GM12891 (cell line): ENCODE results near the gene NTPCR.
A peak's percentile ranks its signal among the peaks of the same experiment; 100 is the strongest.

ENCODE experiments used
- DNase-seq: peaks from one replicate; pipeline ENCODE4 v3.0.0; 2011; ENCODE audit warnings: low spot score; ENCODE audit not compliant: insufficient read length
- FAIRE-seq: peaks from 2 replicates; lab custom pipeline; 2011; peaks lifted over from hg19 to GRCh38; lab: Jason Lieb, UNC
- PAX5 ChIP-seq: IDR thresholded peaks from 2 replicates; pipeline ENCODE4 v1.6.1; 2011; ENCODE audit warnings: low read length, moderate library complexity, mild to moderate bottlenecking; ENCODE audit not compliant: insufficient read depth, severe bottlenecking
- POLR2A ChIP-seq: IDR thresholded peaks from 2 replicates; pipeline ENCODE4 v1.6.1; 2011; ENCODE audit warnings: low read depth, low read length, control low read depth
- POLR2AphosphoS5 ChIP-seq: IDR thresholded peaks from 2 replicates; pipeline ENCODE4 v1.6.1; 2011; ENCODE audit warnings: low read depth, low read length, control low read depth
- POU2F2 ChIP-seq: IDR thresholded peaks from 2 replicates; pipeline ENCODE4 v1.6.1; 2011; ENCODE audit warnings: low read depth, mild to moderate bottlenecking, control low read depth, low read length, moderate library complexity
- SPI1 ChIP-seq: IDR thresholded peaks from 2 replicates; pipeline ENCODE4 v1.6.1; 2011; ENCODE audit warnings: low read depth, low read length, control low read depth
- TAF1 ChIP-seq: IDR thresholded peaks from 2 replicates; pipeline ENCODE4 v1.6.1; 2011; ENCODE audit warnings: low read depth, low read length, control low read depth

The NTPCR gene

DNA sequence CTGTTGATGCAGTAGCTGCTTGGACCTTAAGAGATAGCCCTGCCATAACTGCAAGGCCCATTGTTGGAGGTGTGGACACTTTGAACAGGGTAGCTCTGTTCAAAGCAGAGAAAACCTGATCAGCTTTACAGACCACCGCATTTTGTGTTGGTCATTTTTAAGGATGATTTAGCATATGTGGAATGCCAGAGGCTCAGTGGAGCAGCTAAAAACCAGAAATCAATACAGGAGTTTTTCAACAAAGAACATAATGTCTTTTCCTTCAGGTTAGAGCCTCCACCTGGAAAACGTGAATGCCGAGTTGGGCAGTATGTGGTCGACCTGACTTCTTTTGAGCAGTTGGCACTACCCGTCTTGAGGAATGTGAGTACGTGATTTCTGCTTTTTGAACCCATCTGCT, 5.7 kb downstream of the NTPCR start:
- TF ChIP-seq POLR2A = no peak
- no peak for TF ChIP-seq POU2F2
- TF ChIP-seq SPI1 = no peak
- no peak for TF ChIP-seq POLR2AphosphoS5
- no peak for TF ChIP-seq PAX5
- TF ChIP-seq TAF1 = no peak
- no peak for FAIRE-seq
- DNase-seq = no peak

GRCh38 chr1:232958067-232958466, 7.7 kb downstream of the NTPCR start:
- DNase-seq (no peak), FAIRE-seq (no peak)
- TF ChIP-seq POLR2A (no peak), TAF1 (no peak), SPI1 (no peak)

DNA sequence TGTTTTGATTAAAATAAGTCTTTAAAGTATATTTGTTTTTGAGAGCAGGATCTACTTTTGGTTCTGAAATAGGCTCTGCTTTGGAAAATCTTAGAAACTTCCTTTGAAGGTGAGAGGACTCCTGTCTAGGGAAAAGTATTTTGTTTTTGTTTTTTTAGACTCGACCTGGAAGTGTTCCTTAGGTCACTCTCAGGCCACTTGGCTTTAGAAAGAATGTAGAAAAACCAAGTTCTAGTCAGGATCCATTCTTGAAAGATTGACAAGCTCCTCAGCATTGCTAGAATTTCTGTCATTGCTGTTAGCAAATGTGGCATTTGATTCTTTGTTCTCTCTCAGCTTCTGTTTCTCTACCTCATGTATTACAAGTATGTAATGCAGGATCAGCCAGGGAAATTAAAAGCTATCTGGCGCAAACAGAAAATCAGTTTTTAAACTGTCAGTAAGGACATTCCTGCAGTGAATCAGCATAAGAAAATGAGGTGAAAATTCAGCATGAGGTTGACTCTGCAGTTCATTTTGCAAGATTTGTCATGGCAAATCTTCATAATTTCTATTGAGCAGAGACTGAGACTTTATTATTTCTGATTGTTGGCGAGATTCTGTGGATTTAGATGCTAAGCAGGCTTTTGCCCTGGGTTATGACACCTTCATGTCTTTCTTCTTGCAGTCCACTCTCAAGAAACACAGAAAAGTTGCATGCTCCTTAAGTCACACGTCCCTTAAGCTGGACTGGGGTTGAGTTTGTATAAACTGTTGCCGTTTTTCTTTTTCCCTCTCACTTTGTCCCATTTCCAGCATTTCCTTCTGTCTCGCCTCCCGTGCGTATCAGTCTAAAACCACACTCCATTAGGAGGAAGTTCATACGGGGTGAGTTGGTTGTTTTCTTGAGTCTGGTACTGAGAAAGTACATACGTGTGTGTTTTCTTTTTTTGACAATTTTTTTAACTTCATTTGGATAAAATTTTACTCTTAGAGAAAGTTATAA, 12.6 kb downstream of the NTPCR start:
- DNase-seq (no peak), FAIRE-seq (no peak)
- TF ChIP-seq POLR2A (no peak), SPI1 (no peak), TAF1 (no peak), PAX5 (no peak), POU2F2 (no peak), POLR2AphosphoS5 (no peak)

DNA sequence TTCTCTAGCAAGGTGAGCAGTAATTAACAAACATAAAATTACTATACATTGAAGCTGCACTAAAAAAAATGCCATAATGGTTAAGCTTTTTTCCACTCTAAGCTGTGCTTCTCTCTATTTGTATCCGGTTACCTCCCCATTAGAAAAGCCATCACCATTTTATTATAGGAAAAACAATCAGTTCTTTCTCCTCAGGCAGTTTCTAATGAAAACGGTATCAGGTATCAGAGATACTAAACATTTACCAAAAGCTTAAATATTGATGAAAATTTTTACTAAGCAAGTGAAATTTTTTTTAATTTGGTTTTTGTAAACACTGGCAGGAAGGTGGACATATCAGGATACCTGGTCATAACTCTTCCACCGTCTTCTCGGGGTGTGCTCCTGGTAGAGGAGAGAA, 14.2 kb downstream of the NTPCR start:
- DNase-seq (no peak), FAIRE-seq (no peak)
- no peak for TF ChIP-seq SPI1
- no peak for TF ChIP-seq TAF1
- no peak for TF ChIP-seq POLR2AphosphoS5
- TF ChIP-seq PAX5 = no peak
- no peak for TF ChIP-seq POU2F2
- TF ChIP-seq POLR2A = no peak

- no peak for DNase-seq
- TF ChIP-seq SPI1 (no peak), POU2F2 (no peak), POLR2A (no peak), TAF1 (no peak), POLR2AphosphoS5 (no peak), PAX5 (no peak)
- peak; percentile 31 for FAIRE-seq
These were observed 14.9 kb downstream of the NTPCR start for GRCh38 chr1:232965124-232965911.

DNA sequence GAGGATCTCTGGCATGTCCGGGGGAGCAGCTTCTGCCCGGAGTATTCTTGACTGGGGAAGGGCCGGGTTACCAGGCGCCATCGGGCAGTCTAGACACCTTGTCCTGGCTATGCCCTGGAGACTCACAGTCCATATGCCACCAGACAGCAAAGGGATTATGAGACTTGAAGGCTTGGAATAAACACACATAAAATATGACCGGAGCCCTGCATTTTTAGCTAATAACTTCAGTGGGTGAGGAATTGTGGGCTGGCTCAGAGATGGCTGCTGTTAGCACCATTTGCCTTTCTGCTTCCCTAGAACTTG, 15.5 kb downstream of the NTPCR start:
- FAIRE-seq (no peak), DNase-seq (no peak)
- TF ChIP-seq POLR2A (no peak), POLR2AphosphoS5 (no peak), SPI1 (no peak), POU2F2 (no peak), TAF1 (no peak), PAX5 (no peak)

DNA sequence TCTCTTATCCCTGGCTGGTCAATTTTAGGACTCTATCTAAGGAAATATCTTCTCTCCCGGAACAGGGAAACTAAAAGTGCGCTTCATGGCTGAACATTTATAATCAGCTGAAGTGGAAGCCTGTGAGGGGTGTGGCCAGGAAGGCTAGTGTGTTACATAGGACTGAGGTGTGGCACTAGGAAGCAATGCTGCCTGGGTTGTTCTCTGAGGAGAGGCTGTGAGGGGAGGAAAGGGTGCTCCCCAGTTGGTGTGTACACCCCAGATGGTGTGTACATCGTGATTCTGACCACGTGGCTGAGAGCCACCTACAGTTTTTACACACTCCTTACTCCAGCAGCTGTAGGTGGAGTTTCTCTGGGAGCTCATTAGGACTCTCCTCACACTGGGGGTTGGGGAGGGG, 16.3 kb downstream of the NTPCR start:
- TF ChIP-seq POLR2AphosphoS5 = no peak
- TF ChIP-seq PAX5 = no peak
- TF ChIP-seq SPI1 = no peak
- TF ChIP-seq POLR2A = no peak
- DNase-seq = no peak
- no peak for FAIRE-seq

GRCh38 chr1:232968391-232968790, 18.0 kb downstream of the NTPCR start:
- TF ChIP-seq SPI1 (no peak), POLR2A (no peak), TAF1 (no peak), PAX5 (no peak), POLR2AphosphoS5 (no peak), POU2F2 (no peak)
- FAIRE-seq = no peak
- DNase-seq = no peak

GRCh38 chr1:232968965-232969364, 18.6 kb downstream of the NTPCR start:
- FAIRE-seq = peak; percentile 81
- DNase-seq = no peak
- TF ChIP-seq TAF1 = no peak
- no peak for TF ChIP-seq POU2F2
- no peak for TF ChIP-seq POLR2AphosphoS5

DNA sequence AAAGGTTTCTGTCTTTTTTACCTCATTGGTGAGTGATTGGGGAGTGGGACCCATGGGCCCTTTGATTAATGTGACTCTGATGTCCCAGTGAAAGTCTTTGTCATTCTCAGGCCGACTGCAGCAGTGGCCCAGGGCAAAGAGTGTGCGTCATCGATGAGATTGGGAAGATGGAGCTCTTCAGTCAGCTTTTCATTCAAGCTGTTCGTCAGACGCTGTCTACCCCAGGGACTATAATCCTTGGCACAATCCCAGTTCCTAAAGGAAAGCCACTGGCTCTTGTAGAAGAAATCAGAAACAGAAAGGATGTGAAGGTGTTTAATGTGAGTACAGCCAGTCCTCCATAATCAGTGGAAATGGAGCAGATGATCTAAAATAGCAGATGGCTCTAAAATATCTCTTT, 19.4 kb downstream of the NTPCR start:
- no peak for TF ChIP-seq POU2F2
- no peak for TF ChIP-seq TAF1
- TF ChIP-seq POLR2AphosphoS5 = no peak
- TF ChIP-seq POLR2A = no peak
- FAIRE-seq (no peak), DNase-seq (no peak)
